Measurements from ENCODE around the gene HIC1.

The HIC1 gene

DNA sequence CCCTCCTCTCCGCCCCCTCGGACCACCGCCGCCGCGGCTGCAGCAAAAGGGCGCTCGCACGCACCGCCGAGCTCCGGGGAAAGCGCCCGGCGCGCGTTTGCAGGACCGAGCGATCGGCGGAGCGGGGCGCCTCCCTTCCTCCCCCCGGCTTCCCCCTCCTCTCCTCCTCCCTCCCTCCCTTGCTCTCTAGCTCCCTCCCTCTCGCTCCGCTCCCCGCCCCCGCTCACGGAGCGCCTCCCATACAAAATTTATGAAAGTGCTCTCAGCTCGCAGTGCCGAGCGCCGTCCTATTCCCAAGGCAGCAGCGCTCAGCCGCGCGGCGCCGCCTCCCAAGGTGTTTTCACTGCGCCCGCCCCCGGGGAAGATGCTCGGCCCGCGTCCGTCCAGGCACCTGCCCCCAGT, 29.7 kb upstream of the HIC1 start, which contains the start of gene RTN4RL1:
Gene RTN4RL1 (minus strand): TSS at position 115 of the 402 bp plus-strand sequence. CDS start 469 bp downstream, outside the sequence.
- peak; percentile 75 for DNase-seq

DNA sequence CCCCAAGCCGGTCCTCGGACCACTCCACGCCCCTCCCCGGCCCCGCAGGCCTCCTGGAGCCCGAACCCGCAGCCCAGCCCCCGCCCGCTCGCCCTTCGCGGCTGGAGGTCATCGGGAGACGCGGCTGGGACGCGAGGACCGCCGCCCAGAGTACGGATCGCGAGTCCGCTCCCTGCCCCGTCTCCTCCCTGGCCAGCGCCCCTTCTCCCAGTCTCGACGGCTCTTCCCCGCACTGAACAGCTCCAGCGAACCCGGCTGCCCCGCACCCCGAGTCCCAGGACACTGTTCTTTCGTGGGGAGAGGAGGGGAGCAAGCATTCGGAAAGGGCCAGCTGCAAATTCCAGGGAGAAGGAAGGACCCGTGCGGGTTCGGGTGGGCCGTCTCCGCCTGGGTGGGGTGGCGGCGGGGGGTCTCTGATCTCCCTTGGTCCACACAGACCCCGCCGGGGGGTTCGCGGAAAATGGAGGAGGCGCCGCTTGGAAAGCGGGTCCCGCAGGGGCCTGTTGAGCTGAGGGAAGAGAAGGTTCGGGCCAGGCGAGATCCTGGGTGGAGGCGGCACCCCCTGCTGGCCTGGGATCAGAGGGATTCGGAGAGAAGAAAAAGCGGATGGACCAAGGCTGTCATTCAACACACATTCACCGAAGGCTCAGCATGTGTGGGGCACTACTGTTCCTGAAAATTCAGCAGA, 29.1 kb upstream of the HIC1 start:
- peak; percentile 28 for DNase-seq

DNA sequence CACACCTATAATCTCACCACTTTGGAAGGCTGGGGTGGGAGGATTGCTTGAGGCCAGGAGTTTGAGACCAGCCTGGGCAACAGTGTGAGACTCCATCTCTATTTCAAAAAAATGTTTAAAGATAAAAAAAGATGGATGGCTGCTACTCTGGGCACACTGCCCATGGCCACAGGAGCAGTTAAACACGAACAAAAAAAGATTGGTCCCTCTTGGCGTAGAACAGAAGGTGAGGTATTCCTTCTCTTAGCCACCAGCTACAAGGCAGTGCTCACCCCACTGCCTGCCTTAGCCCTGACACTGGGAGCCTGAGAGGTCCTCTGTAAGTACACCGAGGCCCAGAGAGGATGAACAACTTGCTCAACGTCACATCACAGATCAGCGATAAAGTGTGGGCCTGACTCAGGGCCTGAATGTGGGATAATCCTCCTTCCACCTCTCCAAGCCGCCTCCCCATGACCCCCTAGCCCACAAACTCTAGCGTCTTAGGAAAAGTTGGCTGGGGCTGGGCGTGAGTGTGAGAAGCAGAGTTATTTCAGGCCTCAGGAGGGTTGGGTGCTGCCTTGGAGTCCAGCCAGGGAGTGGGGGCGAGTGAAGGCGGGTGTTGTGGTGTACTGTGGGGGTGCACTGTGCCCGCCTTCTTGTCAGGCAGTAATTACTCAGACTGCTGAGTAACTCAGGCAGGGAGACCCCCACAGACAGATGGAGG, 27.2 kb upstream of the HIC1 start:
- DNase-seq = no peak

DNA sequence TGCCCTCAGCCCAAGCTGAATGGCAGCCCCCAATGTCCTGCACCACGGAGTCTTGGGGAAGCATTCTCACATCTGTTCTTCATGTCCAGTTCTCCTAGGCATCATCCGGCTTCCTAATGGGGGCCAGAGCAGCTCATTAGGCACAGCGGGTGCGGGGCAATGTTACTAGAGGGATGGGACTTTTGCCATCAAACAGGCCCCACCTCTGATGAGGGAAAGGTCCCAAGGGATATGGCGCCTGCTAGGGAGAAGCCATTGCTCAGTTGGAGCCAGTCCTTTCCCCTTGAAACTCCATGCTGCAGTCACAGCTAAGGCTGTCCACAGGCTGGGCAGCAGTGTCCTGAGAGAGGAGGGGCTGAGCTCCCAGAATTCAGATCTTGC, 26.7 kb upstream of the HIC1 start:
- DNase-seq = no peak

DNA sequence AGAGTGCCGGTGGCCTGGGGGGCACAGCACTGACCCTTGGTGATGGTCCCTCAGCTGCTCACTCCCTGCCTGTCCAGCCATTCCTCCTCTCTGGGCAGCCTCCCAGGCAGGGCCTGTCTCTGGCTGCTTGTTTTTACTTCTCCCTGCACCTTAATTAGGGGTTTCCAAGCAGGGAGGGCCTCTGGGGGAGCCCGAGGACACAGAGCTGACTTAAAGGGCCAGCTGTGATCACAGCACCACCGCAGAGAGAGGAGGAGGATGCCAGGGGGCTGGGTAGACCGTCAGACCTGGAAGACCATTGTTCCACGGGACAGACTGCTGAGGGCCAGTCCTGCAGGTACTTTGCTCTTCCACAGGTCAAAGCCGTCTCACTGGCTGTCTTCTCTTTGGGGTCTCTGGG, 26.2 kb upstream of the HIC1 start:
- no peak for DNase-seq

DNA sequence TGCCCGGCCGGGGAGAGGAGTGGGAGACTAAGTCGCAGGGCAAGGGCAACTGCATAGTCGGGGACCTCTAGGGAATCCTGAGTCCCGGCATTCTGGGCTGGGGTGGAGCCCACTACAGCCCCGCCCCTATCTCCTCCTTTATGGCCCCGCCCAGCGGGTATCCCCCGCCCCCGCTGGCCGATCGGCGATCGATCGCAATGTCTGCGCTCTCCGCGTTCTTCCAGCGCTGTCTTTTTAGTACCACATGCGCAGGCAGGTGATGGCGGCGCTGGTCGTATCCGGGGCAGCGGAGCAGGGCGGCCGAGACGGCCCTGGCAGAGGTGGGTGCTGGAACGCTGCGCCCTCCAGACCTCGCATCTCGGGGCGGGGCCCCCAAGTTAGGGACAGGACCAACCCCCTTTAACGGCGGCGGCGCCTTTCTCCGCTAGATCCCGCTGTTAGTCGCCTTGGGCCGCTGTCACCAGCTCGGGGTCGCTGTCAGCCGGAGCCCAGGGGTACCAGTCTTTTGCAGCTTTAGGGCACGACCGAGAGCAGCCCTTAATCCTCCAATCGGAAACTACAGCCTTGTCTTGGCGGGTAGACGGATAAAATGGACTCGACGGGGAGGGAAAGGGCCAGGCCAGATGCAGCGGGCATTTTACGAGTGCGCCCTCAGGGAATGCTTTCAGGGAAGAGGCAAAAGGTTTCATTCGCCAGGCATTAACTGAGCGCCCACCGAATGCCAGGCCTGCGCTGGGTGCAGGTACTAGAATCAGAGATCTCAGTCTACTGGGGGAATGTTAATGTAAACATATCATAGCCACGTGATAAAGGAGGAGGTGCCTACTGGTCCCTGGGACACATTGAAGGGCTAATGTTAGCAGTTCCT, 24.8 kb upstream of the HIC1 start, which contains the start of gene DPH1:
Gene DPH1 (plus strand): TSS at position 243 of the 868 bp plus-strand sequence. CDS start 17 bp downstream, at position 260.
- DNase-seq = peak; percentile 88

DNA sequence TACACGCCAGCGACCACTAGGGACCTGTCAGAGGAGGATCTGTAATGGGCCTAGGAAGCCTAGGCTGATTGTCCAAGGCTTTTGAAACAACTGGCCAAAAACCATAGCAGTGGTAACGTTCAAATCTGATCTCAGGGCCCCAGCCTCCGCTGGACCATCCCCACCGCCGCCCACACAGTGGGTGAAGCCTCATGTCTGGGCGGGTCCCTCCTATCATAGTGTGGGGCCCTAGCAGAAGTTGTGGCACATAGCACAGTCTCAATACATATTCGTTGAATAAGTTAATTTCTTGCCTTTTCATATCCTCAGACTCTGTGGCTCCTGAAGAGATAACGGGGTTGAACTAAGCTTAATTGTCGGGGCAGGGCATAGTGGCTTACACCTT, 24.1 kb upstream of the HIC1 start:
- DNase-seq = no peak

DNA sequence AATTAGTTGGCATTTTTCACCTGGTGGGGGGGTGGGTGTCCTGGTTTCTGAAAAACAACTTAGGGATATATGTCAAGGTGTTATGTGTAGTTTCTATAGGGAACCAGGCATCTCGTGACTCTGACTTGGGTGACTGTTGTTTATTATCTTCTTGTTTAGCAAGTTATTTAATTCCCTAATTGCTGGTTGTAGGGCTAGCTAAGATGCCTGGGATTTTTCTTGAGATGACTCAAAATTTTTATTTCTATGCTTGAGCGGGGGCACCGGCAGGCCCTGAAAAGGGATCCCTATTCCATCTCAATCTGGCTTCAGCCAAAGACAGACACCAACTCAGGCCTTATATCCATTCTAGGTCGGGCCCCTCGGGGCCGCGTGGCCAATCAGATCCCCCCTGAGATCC, 21.8 kb upstream of the HIC1 start:
- no peak for DNase-seq

DNA sequence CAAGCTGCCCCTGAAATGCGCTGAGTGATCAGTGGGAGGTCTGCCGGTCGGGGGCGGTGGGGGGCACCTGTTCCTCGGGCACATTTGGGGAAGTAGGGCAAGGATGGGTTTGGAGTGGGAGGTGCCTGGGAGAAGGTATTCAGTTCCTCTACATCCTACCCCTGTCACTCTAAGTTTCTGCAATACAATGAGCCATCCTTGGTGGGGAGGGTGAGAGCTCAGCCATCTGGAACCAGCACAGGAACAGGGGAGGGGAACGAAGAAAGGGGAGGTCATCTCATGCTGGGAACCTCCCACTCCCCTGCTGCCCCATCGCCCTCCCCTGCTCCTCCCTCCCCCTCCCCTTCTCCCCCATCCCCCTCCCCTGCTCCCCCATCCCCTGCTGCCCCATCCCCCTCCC, 20.7 kb upstream of the HIC1 start:
- DNase-seq = no peak

DNA sequence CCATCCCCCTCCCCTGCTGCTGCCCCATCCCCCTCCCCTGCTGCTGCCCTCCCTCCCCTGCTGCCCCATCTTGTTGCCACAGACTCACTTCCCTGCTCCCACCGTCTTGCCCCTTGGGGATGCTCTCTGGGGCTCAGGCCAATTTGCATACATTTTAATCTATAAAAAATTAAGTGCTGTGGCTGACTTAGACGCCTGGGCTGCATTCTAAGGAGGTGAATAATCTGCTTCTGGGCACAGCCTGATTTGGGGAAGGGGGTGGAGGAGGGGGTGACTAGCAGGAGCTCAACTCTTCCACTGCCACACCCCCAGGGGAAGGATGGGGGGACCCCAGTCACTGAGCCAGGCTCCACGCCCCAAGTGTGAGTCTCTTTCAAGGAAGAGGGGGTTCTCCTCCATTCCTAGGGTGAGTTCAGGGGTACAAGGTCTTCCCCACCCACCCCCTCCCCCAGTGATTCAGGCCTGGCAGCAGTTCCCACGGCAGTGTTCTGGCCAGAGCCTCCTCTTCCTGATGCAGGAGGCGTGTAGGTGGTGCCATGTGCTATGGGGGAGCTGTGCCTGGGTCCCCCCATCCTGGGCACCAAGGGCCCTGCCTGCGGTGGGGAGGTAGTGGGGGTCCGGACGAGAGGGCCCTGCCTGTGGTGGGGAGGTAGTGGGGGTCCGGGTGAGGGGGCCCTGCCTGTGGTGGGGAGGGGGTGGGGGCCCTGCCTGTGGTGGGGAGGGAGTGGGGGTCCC, 19.9 kb upstream of the HIC1 start:
- no peak for DNase-seq

DNA sequence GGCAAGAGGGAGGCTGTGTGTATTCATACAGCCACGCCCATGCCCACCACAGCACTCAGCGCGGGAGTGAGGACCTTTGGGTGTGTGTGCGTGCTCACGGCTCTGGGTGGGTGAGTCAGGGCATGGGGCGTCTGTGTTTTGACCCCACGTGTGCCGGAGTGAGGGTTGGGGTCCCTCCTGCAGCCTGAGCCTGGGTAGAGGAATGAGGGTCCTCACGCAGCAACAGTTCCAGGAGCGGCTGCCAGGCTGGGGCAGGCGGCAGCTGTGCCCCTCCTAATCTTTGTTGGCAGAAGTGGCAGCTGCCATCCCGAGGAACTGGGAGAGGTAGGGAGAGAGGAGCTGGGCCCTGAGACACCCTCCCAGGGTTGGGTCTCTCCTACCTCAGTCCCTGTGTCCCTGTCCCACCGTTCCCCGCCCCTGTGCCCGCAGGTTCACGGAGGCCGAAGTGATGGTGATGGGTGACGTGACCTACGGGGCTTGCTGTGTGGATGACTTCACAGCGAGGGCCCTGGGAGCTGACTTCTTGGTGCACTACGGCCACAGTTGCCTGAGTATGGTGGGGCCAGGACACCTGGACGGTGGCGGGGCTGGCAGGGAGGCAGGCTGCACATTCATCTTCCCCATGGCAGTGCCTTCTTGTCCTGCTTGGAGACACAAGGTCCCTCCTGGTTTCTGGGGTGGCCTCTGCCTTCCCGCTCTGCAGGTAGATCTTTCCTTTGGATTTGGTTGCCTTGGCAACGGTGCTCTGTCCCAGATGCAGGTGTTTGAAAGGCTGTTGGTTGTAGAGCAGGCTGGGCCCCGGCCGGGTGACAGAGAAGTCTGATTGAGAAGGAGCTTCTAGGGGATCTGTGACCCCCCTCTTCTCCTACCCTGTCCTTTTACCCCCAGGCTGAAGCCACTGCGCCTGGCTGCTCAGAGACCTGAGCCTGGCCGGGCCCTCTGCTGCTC, 19.1 kb upstream of the HIC1 start:
- DNase-seq = no peak

DNA sequence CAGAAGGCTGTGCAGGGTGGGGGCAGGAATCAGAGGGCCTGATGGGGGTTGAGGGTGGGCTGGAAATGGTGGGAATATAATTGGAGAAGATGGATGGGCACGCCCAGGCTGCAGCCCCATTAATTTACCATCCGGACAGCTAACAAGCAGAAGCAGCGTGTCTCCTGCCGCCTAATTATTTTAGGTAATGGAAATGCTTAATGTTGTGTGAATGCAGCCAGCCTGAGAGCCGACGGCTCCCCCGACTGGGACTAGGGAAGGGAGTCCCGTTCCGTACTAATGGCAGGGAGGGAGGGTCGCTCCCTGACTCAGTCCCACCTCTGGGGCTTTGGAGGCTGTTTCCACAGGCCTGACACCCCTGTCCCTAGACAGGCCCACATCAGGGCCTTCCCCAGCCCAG, 17.7 kb upstream of the HIC1 start:
- no peak for DNase-seq

DNA sequence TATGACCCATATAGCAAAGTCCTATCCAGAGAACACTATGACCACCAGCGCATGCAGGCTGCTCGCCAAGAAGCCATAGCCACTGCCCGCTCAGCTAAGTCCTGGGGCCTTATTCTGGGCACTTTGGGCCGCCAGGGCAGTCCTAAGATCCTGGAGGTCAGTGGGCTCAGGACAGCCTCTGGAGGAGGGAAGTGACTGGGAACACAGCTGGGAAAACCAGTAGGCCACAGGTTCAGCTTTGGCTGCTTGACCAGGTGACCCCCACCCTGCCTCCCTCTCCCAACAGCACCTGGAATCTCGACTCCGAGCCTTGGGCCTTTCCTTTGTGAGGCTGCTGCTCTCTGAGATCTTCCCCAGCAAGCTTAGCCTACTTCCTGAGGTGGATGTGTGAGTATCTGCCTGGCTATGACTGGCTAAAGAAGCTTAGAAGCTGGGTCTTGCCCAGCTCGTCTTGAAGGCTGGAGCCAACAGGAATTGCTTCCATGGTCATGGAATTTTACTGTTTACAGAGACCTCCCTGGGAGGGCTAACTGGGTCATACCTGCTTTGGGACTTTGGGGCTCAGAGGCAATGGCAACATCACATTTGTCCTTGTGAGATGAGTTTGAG, 14.6 kb upstream of the HIC1 start:
- no peak for DNase-seq

DNA sequence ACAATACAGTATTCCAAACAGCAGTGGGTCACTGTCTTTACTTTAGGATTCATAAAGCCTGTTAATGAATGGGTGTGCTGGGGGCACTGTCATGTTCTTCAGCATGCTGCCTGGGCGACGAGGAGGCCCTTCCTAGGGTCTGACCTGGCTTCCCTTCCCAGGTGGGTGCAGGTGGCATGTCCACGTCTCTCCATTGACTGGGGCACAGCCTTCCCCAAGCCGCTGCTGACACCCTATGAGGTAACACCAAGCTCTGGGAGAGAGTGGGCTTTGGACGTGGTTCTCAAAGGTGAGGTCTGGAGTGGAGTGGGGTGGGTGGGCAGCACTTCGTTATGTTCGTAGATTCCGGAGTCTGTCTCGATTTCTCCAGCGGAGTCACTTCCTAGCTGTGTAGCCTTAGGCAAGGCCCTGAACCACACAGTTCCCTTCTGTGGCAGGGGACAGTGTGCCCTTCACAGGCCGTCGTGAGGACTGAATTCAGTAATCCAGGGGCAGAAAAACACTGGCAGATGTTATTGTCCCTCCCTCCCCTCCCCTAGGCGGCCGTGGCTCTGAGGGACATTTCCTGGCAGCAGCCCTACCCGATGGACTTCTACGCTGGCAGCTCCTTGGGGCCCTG, 13.9 kb upstream of the HIC1 start:
- DNase-seq = no peak

DNA sequence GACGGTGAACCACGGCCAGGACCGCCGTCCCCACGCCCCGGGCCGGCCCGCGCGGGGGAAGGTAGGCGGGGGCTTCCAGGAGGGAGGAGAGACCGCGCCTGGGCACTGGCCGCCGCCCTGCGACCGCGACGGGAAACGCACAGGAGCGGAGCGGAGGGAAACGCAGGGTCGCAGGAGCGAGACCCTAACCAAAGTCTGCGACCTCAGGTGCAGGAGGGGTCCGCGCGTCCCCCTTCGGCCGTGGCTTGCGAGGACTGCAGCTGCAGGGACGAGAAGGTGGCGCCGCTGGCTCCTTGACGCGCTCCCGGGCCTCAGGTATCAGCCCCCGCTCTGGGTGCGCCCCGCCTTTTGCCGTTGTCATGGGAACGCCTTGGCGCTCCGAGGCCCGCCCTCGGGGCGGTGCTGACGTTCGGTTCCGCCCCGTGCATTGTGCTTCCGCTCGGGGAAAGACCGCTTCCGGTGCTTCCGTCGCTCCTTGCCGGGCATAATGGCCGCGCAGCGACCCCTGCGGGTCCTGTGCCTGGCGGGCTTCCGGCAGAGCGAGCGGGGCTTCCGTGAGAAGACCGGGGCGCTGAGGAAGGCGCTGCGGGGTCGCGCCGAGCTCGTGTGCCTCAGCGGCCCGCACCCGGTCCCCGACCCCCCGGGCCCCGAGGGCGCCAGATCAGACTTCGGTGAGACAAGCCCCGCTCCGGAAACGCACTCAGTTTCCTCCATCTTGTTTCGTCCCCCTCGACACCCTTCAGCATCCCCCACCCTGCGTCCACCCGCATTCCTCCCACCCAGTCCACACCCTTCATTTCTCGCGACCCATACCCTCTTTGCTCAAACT, 13.1 kb upstream of the HIC1 start, which contains the start of gene OVCA2:
Gene OVCA2 (plus strand): TSS at position 462 of the 829 bp plus-strand sequence. CDS start 26 bp downstream, at position 488.
- peak; percentile 97 for DNase-seq

DNA sequence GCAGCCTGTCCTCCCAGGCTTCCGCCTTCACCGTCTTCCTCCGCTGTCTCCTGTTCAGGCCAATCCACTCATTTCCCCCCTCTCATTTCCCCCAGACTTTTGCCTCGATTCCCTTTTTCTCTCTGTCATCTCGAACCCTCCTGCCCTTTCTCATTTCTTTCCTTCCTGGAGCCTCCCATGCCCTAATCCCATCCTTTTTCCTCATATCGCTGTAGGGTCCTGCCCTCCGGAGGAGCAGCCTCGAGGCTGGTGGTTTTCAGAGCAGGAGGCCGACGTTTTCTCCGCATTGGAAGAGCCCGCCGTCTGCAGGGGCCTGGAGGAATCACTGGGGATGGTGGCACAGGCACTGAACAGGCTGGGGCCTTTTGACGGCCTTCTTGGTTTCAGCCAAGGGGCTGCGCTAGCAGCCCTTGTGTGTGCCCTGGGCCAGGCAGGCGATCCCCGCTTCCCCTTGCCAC, 12.5 kb upstream of the HIC1 start:
- DNase-seq = no peak

DNA sequence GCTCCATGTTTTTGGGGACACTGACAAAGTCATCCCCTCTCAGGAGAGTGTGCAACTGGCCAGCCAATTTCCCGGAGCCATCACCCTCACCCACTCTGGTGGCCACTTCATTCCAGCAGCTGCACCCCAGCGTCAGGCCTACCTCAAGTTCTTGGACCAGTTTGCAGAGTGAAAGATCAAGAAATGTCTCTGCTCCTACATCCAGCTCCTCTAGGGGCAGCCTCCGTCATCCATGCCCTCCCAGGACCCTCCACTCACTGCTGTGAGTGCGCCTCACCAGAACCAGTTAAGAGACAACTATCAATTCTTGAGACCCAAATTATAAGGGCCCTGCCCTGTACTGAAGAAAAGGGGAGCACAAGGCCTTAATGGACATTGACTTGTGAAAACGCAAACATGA, 12.0 kb upstream of the HIC1 start:
- no peak for DNase-seq

DNA sequence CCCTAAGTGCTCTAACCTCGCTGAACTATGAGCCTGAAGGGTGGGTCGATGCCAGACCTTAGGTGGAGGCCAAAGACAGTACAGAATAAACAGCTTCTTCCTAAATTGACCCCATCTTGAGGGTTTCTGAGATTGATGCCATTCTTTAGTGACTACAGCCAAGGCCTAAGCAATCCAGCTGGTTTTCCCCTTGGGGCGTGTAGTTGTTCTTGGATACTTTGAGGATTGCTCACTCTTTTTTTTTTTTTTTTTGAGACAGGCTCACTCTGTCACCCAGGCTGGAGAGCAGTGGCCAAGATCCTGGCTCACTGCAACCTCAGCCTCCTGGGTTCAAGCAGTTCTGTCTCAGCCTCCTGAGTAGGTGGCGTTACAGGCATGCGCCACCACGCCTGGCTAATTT, 11.1 kb upstream of the HIC1 start:
- DNase-seq = no peak

DNA sequence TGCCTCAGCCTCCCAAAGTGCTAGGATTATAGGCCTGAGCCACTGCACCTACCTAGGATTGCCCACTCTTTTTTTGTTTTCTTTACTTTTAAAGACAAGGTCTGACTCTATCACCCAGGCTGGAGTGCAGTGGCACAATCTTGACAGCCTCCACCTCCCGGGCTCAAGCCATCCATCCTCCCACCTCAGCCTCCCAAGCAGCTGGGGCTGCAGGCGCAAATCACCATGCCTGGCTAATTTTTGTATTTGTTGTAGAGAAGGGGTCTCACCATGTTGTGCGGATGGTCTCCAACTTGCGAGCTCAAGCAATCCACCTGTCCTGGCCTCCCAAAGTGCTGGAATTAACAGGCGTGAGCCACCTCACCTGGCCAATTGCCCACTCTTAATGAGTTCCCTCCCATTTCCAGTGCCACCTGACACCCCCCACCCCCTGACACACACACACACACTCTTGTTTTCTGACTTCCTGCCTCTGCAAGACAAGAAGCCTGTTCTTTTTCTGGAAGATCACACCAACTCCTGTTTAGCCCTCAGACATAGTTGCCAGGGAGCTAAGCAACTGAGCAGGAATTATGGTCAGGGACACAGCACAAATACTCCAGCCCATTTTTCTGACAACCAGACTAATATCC, 10.5 kb upstream of the HIC1 start:
- DNase-seq = no peak

Measured in activated naive CD4-positive, alpha-beta T cell treated with anti-CD3 and anti-CD28 coated beads, Interleukin-2, amount 50 U/mL, for 16 hours (primary cell).